K562 (cell line): ENCODE data around the gene KBTBD12.

ENCODE experiments used
- CTBP1 ChIP-seq: fragments of 450-650 bp; IDR thresholded peaks from 2 replicates; pipeline ENCODE4 v1.6.1; 2016; ENCODE audit warnings: borderline replicate concordance
- EGR1 ChIP-seq: fragments of 450-650 bp; conservative IDR thresholded peaks from 2 replicates; pipeline ENCODE4 v1.6.1; 2017; ENCODE audit warnings: mild to moderate bottlenecking
- HDAC2 ChIP-seq: fragments of 450-650 bp; IDR thresholded peaks from 2 replicates; pipeline ENCODE4 v1.6.1; 2016; ENCODE audit warnings: mild to moderate bottlenecking
- HMGN3 ChIP-seq: IDR thresholded peaks from 2 replicates; pipeline ENCODE4 v1.6.1; 2011; ENCODE audit warnings: borderline replicate concordance, low read depth, mild to moderate bottlenecking, mixed read lengths, low read length; ENCODE audit not compliant: insufficient read length; ENCODE audit errors: extremely low read depth
- JUNB ChIP-seq: fragments of 450-650 bp; formaldehyde crosslinking; conservative IDR thresholded peaks from 2 replicates; pipeline ENCODE4 v1.4.0; 2020; ENCODE audit warnings: mild to moderate bottlenecking
- KDM4B ChIP-seq, 2 experiments: fragments of 450-650 bp in 1 of 2; sonication (generic) in 1 of 2; IDR thresholded peaks; 2 replicates each; pipeline ENCODE4 v1.6.1; 2016 to 2017; ENCODE audit warnings: borderline replicate concordance in 2 of 2, antibody characterized with exemption in 1 of 2, low read depth in 1 of 2, mild to moderate bottlenecking in 1 of 2
- MEF2A ChIP-seq: IDR thresholded peaks from 2 replicates; pipeline ENCODE4 v1.6.1; 2011; ENCODE audit warnings: low read depth, mild to moderate bottlenecking, low read length, moderate library complexity; ENCODE audit not compliant: control insufficient read depth
- NRF1 ChIP-seq, 2 experiments: fragments of 450-650 bp; IDR thresholded peaks in 1 of 2; conservative IDR thresholded peaks in 1 of 2; 2 replicates each; pipeline ENCODE4 v1.6.1; 2014; ENCODE audit warnings: mild to moderate bottlenecking in 2 of 2
- PRMT5 ChIP-seq: sonication (generic); formaldehyde crosslinking; IDR thresholded peaks from 2 replicates; pipeline ENCODE4 v1.5.0; 2020; ENCODE audit warnings: missing genetic modification reagents
- SIX5 ChIP-seq, 2 experiments: IDR thresholded peaks; 2 replicates each; pipeline ENCODE4 v1.6.1; 2011; ENCODE audit warnings: low read length in 2 of 2, borderline replicate concordance in 1 of 2, low read depth in 1 of 2, mild to moderate bottlenecking in 1 of 2, moderate library complexity in 1 of 2; ENCODE audit not compliant: insufficient read depth in 1 of 2
- SREBF1 ChIP-seq: fragments of 150-350 bp; IDR thresholded peaks from 2 replicates; pipeline ENCODE4 v1.6.1; 2014; ENCODE audit warnings: antibody characterized with exemption, low read depth, low read length, borderline replicate concordance
- TF ChIP-seq, protein P1 (sequence below), 3 experiments: IDR thresholded peaks in 2 of 3; conservative IDR thresholded peaks in 1 of 3; 2 replicates each; pipeline ENCODE4 v1.5.1; 2011 to 2012; ENCODE audit warnings: low read length in 3 of 3, mild to moderate bottlenecking in 3 of 3, control low read depth in 2 of 3, improper control_type of control experiment in 1 of 3, inconsistent platforms in 1 of 3, low read depth in 1 of 3, mixed read lengths in 1 of 3, moderate library complexity in 1 of 3; ENCODE audit not compliant: insufficient read depth in 2 of 3
- TF ChIP-seq, protein P2 (sequence below): fragments of 450-650 bp; formaldehyde crosslinking; IDR thresholded peaks from 2 replicates; pipeline ENCODE4 v1.4.0; 2020; ENCODE audit warnings: mild to moderate bottlenecking, mixed read lengths
- TF ChIP-seq, protein P3 (sequence below): fragments of 250-450 bp; sonication (Bioruptor Pico); IDR thresholded peaks from 2 replicates; pipeline ENCODE4 v1.5.0; 2020; ENCODE audit warnings: mild to moderate bottlenecking, borderline replicate concordance

DNA sequence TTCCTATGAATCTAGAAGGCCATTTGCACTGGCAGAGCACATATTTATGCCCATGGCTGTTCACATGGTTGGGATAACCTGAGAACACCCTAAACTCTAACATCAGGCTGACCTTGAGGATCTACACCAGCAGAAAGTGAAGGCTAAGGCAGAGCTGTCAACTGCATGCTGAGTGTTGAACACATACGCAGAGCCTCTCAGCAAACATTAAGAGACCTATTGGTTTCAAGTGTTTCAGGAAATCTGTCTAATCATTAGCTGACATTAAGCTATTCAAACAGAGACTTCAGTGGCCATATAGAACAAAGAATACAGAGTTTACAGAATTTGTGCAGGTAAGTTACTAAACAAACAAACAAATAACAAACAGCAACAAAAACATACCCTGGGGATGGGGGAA lies 121.1 kb downstream of the KBTBD12 start:
- TF ChIP-seq SIX5 (IDR thresholded peaks at IDR 0.05; ENCODE audit: borderline replicate concordance in 1 of 2, insufficient read depth in 1 of 2, low read depth in 1 of 2, low read length in 2 of 2) (no peak), JUNB (CRISPR knock-in tag) (no peak), CTBP1 (no peak), EGR1 (no peak), HMGN3 (no peak), SREBF1 (no peak), NRF1 (conservative IDR thresholded peaks at IDR 0.05 in 1 of 2, IDR thresholded peaks at IDR 0.05 in 1 of 2) (no peak), PRMT5 (CRISPR knock-in tag) (no peak), HDAC2 (no peak), MEF2A (no peak), KDM4B (IDR thresholded peaks at IDR 0.05; ENCODE audit: borderline replicate concordance in 2 of 2, low read depth in 1 of 2) (no peak)
- TF ChIP-seq, protein P1, sequence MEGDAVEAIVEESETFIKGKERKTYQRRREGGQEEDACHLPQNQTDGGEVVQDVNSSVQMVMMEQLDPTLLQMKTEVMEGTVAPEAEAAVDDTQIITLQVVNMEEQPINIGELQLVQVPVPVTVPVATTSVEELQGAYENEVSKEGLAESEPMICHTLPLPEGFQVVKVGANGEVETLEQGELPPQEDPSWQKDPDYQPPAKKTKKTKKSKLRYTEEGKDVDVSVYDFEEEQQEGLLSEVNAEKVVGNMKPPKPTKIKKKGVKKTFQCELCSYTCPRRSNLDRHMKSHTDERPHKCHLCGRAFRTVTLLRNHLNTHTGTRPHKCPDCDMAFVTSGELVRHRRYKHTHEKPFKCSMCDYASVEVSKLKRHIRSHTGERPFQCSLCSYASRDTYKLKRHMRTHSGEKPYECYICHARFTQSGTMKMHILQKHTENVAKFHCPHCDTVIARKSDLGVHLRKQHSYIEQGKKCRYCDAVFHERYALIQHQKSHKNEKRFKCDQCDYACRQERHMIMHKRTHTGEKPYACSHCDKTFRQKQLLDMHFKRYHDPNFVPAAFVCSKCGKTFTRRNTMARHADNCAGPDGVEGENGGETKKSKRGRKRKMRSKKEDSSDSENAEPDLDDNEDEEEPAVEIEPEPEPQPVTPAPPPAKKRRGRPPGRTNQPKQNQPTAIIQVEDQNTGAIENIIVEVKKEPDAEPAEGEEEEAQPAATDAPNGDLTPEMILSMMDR (IDR thresholded peaks at IDR 0.05 in 2 of 3, conservative IDR thresholded peaks at IDR 0.05 in 1 of 3; ENCODE audit: insufficient read depth in 2 of 3, low read depth in 1 of 3, low read length in 3 of 3), result no peak
- TF ChIP-seq, protein P2, sequence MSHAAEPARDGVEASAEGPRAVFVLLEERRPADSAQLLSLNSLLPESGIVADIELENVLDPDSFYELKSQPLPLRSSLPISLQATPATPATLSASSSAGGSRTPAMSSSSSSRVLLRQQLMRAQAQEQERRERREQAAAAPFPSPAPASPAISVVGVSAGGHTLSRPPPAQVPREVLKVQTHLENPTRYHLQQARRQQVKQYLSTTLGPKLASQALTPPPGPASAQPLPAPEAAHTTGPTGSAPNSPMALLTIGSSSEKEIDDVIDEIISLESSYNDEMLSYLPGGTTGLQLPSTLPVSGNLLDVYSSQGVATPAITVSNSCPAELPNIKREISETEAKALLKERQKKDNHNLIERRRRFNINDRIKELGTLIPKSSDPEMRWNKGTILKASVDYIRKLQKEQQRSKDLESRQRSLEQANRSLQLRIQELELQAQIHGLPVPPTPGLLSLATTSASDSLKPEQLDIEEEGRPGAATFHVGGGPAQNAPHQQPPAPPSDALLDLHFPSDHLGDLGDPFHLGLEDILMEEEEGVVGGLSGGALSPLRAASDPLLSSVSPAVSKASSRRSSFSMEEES (CRISPR knock-in tag), result no peak
- TF ChIP-seq, protein P3, sequence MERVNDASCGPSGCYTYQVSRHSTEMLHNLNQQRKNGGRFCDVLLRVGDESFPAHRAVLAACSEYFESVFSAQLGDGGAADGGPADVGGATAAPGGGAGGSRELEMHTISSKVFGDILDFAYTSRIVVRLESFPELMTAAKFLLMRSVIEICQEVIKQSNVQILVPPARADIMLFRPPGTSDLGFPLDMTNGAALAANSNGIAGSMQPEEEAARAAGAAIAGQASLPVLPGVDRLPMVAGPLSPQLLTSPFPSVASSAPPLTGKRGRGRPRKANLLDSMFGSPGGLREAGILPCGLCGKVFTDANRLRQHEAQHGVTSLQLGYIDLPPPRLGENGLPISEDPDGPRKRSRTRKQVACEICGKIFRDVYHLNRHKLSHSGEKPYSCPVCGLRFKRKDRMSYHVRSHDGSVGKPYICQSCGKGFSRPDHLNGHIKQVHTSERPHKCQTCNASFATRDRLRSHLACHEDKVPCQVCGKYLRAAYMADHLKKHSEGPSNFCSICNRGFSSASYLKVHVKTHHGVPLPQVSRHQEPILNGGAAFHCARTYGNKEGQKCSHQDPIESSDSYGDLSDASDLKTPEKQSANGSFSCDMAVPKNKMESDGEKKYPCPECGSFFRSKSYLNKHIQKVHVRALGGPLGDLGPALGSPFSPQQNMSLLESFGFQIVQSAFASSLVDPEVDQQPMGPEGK (CRISPR knock-in tag), result no peak
